A549 treated with Mapracorat at 1 μM for 4 hours (cell line): ENCODE measurements around the gene FAM240B. TPM values are rescaled to one million over a fixed set of nuclear protein-coding genes. Genes with fewer than 3 reads are reported as not detected.

Experiments used
- total RNA-seq: library from RNA; stranded (reverse); fragments of 200-300 nt; extraction: Qiagen RNA extraction; gene quantifications from 5 replicates; pipeline ENCODE4 v1.2.3, GENCODE V29; 2022

FAM240B gene
- not detected in 5 replicates for total RNA-seq

GRCh38 chr9:38720083-38720745, at the start of gene FAM240B:
TSS of gene FAM240B (minus strand) at chr9:38720133. CDS start at chr9:38703999, 16,134 bp downstream.

Other genes with a start within 250 kb of the FAM240B start
- gene ANKRD18A, start 99.5 kb downstream of the FAM240B start, total RNA-seq, result 8.0 to 14.8 TPM (median 13.1 TPM) in 5 replicates